CD4-positive, alpha-beta T cell treated with Interleukin-17A for 1 hour (primary cell): ENCODE measurements around the gene SLC20A1.

Source experiments
- DNase-seq: peaks from one replicate; pipeline ENCODE4 v3.0.0-alpha.2; 2020

SLC20A1 gene

DNA sequence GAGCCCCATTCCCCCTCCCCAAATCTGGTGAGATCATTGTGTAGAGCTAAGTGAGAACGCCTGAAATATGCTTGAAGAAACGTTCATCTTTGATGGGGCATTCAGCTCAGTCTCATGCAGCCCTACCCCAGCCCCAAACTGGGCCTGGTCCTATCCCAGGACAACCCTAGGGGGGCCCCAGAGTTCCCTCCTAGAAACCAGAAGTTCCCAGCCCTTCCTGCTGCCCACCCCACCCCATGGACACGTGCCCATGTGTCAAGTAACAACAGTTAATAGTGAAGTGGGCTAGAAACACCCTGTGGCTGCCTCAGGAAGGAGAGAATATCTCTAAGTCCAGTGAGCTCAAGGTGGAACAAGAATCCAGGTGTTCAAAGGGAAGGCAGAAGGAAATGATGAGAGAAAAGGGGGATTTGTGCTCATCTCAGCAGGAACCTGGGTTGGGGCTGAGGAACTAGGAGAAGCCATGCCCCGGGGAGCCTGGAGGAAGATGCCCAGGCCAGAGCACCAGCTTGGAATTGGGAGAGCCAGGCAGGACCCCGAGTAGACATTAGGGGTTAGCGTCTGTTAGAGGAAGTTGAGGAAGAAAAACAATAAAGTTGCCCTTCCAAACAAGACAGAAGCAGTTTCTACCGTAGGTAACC, 20.1 kb upstream of the SLC20A1 start:
- DNase-seq = no peak

DNA sequence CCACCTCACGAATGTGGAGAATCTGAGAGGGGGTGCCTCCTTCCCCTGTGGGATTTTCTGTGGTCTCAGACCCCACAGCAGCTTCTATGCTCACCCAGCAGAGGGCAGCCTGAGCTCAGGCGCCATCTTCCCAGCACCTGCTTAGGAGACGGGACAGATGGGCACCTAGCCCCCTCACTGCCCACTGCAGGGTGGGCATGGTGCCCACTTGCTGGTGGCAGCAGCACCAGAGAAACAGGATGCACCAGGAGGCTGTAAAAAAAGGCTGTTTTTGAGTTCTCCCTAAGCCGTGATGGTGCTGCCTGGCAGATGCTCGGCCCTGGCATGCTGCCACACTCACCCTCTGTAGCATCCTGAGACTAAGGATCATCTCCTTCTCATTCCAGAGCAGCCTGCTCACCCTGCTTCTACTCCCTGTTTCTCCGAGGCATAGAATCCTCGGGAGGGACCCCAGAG, 19.1 kb upstream of the SLC20A1 start:
- peak; percentile 74 for DNase-seq

GRCh38 chr2:112627060-112628040, 18.4 kb upstream of the SLC20A1 start:
- DNase-seq = peak; percentile 49

DNA sequence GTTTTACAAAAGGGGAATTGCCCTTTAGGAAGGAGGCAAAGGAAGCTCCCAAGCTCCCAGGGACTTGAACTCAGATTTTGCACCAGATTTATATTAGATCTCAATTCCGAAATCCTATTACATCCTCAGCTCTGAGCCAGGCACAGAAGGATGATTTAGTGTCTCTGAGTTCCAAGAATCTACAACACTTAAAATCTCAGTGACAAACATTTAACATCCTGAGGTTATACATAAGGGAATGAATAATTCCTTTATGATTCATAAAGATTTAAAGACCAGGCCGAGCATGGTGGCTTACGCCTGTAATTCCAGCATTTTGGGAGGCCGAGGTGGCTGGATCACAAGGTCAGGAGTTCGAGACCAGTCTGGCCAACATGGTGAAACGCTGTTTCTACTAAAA, 16.5 kb upstream of the SLC20A1 start:
- DNase-seq = no peak

- no peak for DNase-seq
These were observed 15.9 kb upstream of the SLC20A1 start for GRCh38 chr2:112629823-112630222.

GRCh38 chr2:112630268-112630667, 15.5 kb upstream of the SLC20A1 start:
- DNase-seq = no peak

GRCh38 chr2:112633708-112634107, 12.0 kb upstream of the SLC20A1 start:
- no peak for DNase-seq

GRCh38 chr2:112634153-112634873, 11.4 kb upstream of the SLC20A1 start:
- peak; percentile 50 for DNase-seq

DNA sequence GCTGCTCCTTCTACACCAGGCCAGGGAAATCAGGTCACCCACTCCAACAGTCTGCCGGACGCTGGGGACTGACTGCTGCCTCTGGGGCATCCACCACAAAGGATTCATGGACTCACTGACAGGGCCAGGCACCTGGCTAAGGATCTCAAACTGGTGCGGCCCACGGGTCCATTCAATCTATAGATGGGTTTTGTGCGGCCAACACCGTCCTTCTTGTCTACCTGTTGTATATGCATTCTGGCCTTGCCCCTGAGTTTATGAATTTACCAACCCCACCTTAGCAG, 10.9 kb upstream of the SLC20A1 start:
- no peak for DNase-seq

DNA sequence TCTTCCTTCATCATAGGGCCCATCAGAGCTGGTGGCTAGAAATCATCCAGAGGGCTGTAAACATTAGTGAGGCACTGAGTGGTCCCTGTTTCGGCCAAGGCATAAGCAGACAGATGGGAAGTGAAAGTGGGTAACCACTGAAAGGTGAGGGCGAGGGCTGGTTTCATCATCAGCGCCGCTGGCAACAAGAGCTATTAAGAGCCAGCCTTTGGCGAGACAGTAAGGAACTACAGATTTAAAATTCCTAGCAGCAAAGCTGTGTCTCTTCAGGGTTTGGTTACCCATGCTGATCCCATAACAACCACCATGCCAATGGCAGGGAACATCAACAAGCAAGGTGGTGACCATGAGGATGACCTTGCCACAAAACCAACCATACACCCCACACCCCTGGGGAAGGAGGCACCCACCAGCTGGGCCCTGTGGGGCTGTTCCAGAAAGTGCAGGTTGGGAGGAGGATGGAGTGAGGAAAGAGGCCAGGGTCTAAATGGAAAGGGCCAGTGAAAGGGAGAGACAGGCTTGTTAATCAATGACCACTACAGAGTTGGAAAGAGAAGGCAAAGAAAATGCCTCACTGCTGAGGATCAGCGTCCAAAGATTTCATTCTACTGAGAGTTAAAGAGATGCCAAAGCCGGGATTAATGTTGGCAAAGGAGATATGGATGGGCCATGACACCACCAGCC, 9.0 kb upstream of the SLC20A1 start:
- DNase-seq = peak; percentile 27

- no peak for DNase-seq
These were observed 8.5 kb upstream of the SLC20A1 start for GRCh38 chr2:112637289-112637660.

GRCh38 chr2:112639936-112640335, 5.8 kb upstream of the SLC20A1 start:
- no peak for DNase-seq

- DNase-seq = no peak
These were observed 5.3 kb upstream of the SLC20A1 start for GRCh38 chr2:112640467-112640799.

- no peak for DNase-seq
These were observed 4.7 kb upstream of the SLC20A1 start for GRCh38 chr2:112640800-112641675.

DNA sequence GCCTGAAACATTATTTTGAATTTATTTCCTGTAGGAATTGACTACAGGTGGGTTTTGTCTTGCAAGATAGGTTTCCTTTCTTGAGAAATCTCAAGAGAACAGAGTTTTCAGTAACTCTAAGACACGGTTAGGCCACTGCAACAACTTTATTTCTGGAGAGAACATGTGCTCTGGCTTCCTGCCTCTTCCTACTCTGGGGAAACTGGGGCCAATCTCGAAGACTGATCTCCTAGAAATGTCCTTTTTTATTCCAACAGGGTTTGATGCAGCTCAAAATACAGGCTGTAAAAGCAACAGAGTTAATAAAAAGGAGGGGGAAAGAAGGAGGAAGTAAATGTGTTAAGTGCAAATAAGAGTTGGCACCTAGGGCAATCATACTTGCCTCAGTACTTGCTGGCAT, 4.0 kb upstream of the SLC20A1 start:
- no peak for DNase-seq

DNA sequence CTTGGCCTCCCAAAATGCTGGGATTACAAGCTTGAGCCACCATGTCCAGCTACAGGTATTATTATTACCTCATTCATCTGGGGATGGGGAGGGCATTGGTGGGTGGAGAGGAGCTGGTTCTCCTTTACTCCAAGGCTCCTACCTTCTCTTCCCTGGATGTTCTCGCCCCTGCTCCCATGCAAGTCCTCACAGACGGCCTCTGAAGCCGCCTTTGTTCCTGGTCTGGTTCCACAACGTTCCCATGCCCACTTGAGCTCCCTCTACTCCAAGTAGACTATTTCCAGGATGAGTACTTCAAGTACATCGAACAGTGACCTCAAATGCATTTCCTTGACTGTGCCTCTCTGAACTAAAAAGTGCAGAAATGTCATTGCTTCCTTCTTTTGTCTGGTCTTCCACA, 3.2 kb upstream of the SLC20A1 start:
- DNase-seq = no peak

GRCh38 chr2:112642966-112643365, 2.8 kb upstream of the SLC20A1 start:
- no peak for DNase-seq

- no peak for DNase-seq
These were observed 2.3 kb upstream of the SLC20A1 start for GRCh38 chr2:112643488-112643887.

DNA sequence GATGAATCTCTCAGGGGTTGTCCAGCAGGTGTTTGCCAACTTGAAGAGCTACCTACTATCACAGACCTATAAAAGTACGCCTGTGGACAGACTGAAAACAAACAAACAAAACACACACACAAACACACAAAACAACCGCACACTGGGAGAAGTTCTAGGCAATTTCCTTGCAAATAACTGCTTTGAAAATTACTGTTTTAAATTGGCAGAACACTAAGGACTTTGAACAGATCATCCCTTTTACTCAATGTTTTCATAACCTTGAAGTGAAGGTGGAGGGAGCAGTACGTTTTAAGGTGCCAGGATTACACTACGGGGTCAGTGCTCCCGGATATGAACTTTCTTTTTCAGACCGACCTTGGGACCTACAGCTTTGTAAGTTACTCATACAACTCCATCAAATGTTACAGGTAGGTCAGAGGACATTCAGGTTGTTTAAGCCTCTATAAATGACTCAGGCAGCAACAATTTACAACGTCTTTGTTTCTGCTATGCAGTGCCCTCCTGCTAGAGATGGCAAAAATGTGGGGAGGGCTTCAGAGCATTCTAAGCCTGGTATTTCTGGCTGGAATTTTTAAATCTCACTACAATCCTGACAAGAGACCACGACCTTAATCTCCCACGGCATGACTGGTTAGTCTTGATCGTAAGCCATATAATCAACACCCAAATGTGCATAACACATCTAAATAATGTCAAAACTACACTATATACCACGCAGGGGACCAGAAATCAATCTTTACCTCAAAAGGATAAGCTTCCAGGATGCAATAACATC, 1.4 kb upstream of the SLC20A1 start:
- no peak for DNase-seq

DNA sequence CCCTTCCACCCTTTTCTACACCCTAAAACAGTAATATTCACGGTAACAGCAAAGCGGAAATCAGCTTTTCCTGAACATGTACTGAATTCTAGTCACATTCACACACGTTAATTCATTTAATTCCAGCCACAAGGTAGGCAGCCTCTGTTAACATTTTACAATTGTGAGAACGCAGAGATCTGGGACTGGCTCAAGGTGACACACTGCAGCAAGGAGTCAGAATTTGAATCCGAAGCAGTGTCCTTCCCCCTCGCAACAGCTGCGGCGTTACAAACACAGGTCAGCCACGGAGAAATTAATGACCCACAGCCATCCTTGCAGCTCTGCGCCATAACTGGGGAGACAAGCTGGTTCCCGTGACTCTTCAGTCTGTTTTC, 818 bp upstream of the SLC20A1 start:
- DNase-seq = no peak

DNA sequence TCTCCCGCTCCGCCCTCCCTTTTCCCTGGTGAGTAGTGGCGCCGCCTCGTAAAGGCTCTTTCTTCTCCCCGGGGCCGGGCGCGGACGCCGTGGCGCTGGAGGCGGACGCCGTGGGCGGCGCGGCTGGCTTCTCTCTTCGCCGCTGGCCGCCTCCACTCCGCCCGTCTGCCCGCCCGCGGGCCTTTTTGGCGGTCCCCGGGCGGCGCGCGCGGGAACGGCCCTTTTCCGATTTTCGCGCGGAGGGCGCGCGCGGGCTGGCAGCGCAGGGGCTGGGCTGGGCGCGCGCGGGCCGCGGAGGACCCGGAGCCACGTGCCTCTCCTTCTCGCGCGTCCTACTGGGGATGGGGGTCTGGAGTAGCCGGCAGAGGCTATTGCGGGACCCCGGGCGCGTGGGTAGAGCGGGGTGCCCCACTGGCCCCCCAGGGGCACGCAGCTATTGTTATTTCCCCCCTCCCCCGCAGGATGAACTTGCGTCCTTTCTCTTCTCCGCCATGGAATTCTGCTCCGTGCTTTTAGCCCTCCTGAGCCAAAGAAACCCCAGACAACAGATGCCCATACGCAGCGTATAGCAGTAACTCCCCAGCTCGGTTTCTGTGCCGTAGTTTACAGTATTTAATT, 472 bp downstream of the SLC20A1 start:
- DNase-seq = no peak
